ENCODE measurements around the gene FAU. TPM values are rescaled to one million over a fixed set of nuclear protein-coding genes. Genes with fewer than 3 reads are reported as not detected.
A peak's percentile ranks its signal among the peaks of the same experiment; 100 is the strongest.

Gene FAU
- total and polyA plus RNA-seq, 9 of the 15 experiments (the other 6 are each of a cell fraction or from before 2014, with no cell fraction given), result 433 to 1,827 (median 942) TPM

GRCh38 chr11:65111744-65112545 lies 10.0 kb downstream of the FAU start, which contains the start of gene TM7SF2 (continued):
- TF ChIP-seq HDAC3 (IDR thresholded peaks at IDR 0.05; ENCODE audit: borderline replicate concordance, partially characterized antibody), result no peak
- 0 out of 2 replicates have a peak, but pooled peaks have one; percentile 8 for TF ChIP-seq BHLHE40 (IDR thresholded peaks at IDR 0.05; ENCODE audit: low read length)
- TF ChIP-seq ZNF668 (CRISPR knock-in tag; IDR thresholded peaks at IDR 0.05), result no peak
- TF ChIP-seq ZFP36 (IDR thresholded peaks at IDR 0.05; ENCODE audit: low read depth, low read length, partially characterized antibody), result no peak
- no peak for TF ChIP-seq PURB (CRISPR knock-in tag; IDR thresholded peaks at IDR 0.05; ENCODE audit: low read depth)
- peak; percentile 93 for TF ChIP-seq RBFOX2 (IDR thresholded peaks at IDR 0.05; ENCODE audit: low read depth, low read length)
- no peak for TF ChIP-seq E2F4 (CRISPR knock-in tag; IDR thresholded peaks at IDR 0.05; ENCODE audit: low read depth)
- peak; percentile 67 for TF ChIP-seq HMGN3 (IDR thresholded peaks at IDR 0.05; ENCODE audit: borderline replicate concordance, extremely low read depth, insufficient read length, low read depth, low read length)
- TF ChIP-seq NFYB (IDR thresholded peaks at IDR 0.05; ENCODE audit: extremely low read depth, insufficient read length), result peak; percentile 92
- TF ChIP-seq ZBTB8A (IDR thresholded peaks at IDR 0.05; ENCODE audit: partially characterized antibody), result no peak
- TF ChIP-seq ZNF23 (CRISPR knock-in tag; IDR thresholded peaks at IDR 0.05), result no peak
- TF ChIP-seq HOXB6 (CRISPR knock-in tag; IDR thresholded peaks at IDR 0.05; ENCODE audit: borderline replicate concordance), result no peak
- no peak for TF ChIP-seq ZNF311 (CRISPR knock-in tag; IDR thresholded peaks at IDR 0.05)
- no peak for TF ChIP-seq MITF (IDR thresholded peaks at IDR 0.05)
- no peak for TF ChIP-seq ZNF384 (IDR thresholded peaks at IDR 0.05; ENCODE audit: low read depth, low read length)
- TF ChIP-seq EP400 (IDR thresholded peaks at IDR 0.05), result 0 out of 2 replicates have a peak, but pooled peaks have one; percentile 6
- no peak for TF ChIP-seq ATF2 (CRISPR knock-in tag; IDR thresholded peaks at IDR 0.05)
- no peak for TF ChIP-seq ZNF561 (CRISPR knock-in tag; conservative IDR thresholded peaks at IDR 0.05)
- no peak for TF ChIP-seq SMC3 (conservative IDR thresholded peaks at IDR 0.05; ENCODE audit: insufficient read depth, low read depth, low read length)
- TF ChIP-seq HMGXB4 (CRISPR knock-in tag; IDR thresholded peaks at IDR 0.05), result no peak
- TF ChIP-seq MTA3 (IDR thresholded peaks at IDR 0.05; ENCODE audit: borderline replicate concordance), result peak; percentile 95
- no peak for TF ChIP-seq ZNF239 (CRISPR knock-in tag; IDR thresholded peaks at IDR 0.05)
